GM23338 (cell line): ENCODE measurements around the gene CNTNAP4. TPM values are rescaled to one million over a fixed set of nuclear protein-coding genes. Genes with fewer than 3 reads are reported as not detected.

Source experiments
- ATAC-seq: fragments of 200-7000 bp; cut with Tn5 transposase; 3 replicates; pipeline ENCODE4 v1.9.1; 2020
- DNase-seq: peaks from one replicate; pipeline ENCODE4 v3.0.0-alpha.2; 2015; ENCODE audit warnings: low spot score
- H2AFZ ChIP-seq: fragments of 200-600 bp; sonication (generic); 2 replicates; pipeline ENCODE4 v1.8.0; 2016; ENCODE audit warnings: antibody characterized with exemption, mild to moderate bottlenecking, moderate library complexity
- H3F3A ChIP-seq: fragments of 200-600 bp; sonication (generic); replicated peaks from 2 replicates; pipeline ENCODE4 v1.8.0; 2017; ENCODE audit warnings: antibody characterized with exemption, mixed run types, low read depth
- H3K27ac ChIP-seq: fragments of 200-600 bp; sonication (generic); 2 replicates; pipeline ENCODE4 v1.6.1; 2016; ENCODE audit warnings: low read depth
- H3K27me3 ChIP-seq: fragments of 200-600 bp; sonication (generic); 2 replicates; pipeline ENCODE4 v1.8.0; 2016; ENCODE audit warnings: mild to moderate bottlenecking, mixed run types, moderate library complexity; ENCODE audit not compliant: insufficient read depth
- H3K36me3 ChIP-seq: fragments of 200-600 bp; sonication (generic); 2 replicates; pipeline ENCODE4 v1.8.0; 2016; ENCODE audit warnings: mild to moderate bottlenecking; ENCODE audit not compliant: insufficient read depth
- H3K4me1 ChIP-seq: fragments of 200-600 bp; sonication (generic); 2 replicates; pipeline ENCODE4 v1.8.0; 2016; ENCODE audit warnings: mild to moderate bottlenecking, moderate library complexity; ENCODE audit not compliant: insufficient read depth
- H3K4me2 ChIP-seq: fragments of 200-600 bp; sonication (generic); 2 replicates; pipeline ENCODE4 v1.7.1; 2017; ENCODE audit warnings: mixed run types
- H3K4me3 ChIP-seq: fragments of 200-600 bp; sonication (generic); 2 replicates; pipeline ENCODE4 v1.6.1; 2016; ENCODE audit warnings: mixed run types
- H3K79me2 ChIP-seq: fragments of 200-600 bp; sonication (generic); replicated peaks from 2 replicates; pipeline ENCODE4 v1.8.0; 2017; ENCODE audit warnings: mild to moderate bottlenecking; ENCODE audit not compliant: insufficient read depth
- H3K9me2 ChIP-seq: fragments of 200-600 bp; sonication (generic); 2 replicates; pipeline ENCODE4 v1.8.0; 2017; ENCODE audit not compliant: insufficient read depth
- H4K20me1 ChIP-seq: fragments of 200-600 bp; sonication (generic); replicated peaks from 2 replicates; pipeline ENCODE4 v1.8.0; 2017; ENCODE audit warnings: mild to moderate bottlenecking; ENCODE audit not compliant: insufficient read depth
- H3K27ac Mint-ChIP-seq: 2 replicates; pipeline ENCODE4 v1.8.0; 2020; ENCODE audit warnings: inconsistent platforms, mild to moderate bottlenecking, moderate library complexity, mixed read lengths
- H3K27me3 Mint-ChIP-seq: 3 replicates; pipeline ENCODE4 v1.8.0; 2022; ENCODE audit warnings: low read depth, mild to moderate bottlenecking, moderate library complexity, mixed read lengths, inconsistent platforms; ENCODE audit not compliant: insufficient read depth, poor library complexity
- H3K36me3 Mint-ChIP-seq: 3 replicates; pipeline ENCODE4 v1.8.0; 2021; ENCODE audit warnings: low read depth, mild to moderate bottlenecking, inconsistent platforms, moderate library complexity, mixed read lengths
- H3K4me1 Mint-ChIP-seq: 3 replicates; pipeline ENCODE4 v1.8.0; 2020; ENCODE audit warnings: mild to moderate bottlenecking, inconsistent platforms, mixed read lengths
- H3K4me3 Mint-ChIP-seq: 3 replicates; pipeline ENCODE4 v1.8.0; 2021; ENCODE audit warnings: moderate library complexity, mild to moderate bottlenecking, inconsistent platforms, mixed read lengths
- H3K9me3 Mint-ChIP-seq: 3 replicates; pipeline ENCODE4 v1.8.0; 2020; ENCODE audit warnings: moderate library complexity, mild to moderate bottlenecking, inconsistent platforms, mixed read lengths
- CREB1 ChIP-seq: fragments of 250-450 bp; sonication (Bioruptor Pico); IDR thresholded peaks from 2 replicates; pipeline ENCODE4 v1.5.0; 2020; ENCODE audit warnings: low read depth, mild to moderate bottlenecking, moderate library complexity
- ETS1 ChIP-seq: IDR thresholded peaks from 2 replicates; pipeline ENCODE4 v1.6.1; 2016; ENCODE audit warnings: antibody characterized with exemption
- EZH2 ChIP-seq: fragments of 200-600 bp; sonication (generic); IDR thresholded peaks from one replicate; pipeline ENCODE4 v1.8.0; 2017; ENCODE audit warnings: antibody characterized with exemption, mild to moderate bottlenecking, low read depth; ENCODE audit not compliant: unreplicated experiment
- EZH2phosphoT487 ChIP-seq: fragments of 200-600 bp; sonication (generic); IDR thresholded peaks from one replicate; pipeline ENCODE4 v1.8.1; 2018; ENCODE audit warnings: antibody characterized with exemption; ENCODE audit not compliant: unreplicated experiment
- JUNB ChIP-seq: IDR thresholded peaks from one replicate; pipeline ENCODE4 v1.6.1; 2016; ENCODE audit warnings: antibody characterized with exemption; ENCODE audit not compliant: unreplicated experiment
- NANOG ChIP-seq: IDR thresholded peaks from 2 replicates; pipeline ENCODE4 v1.6.1; 2016; ENCODE audit warnings: antibody characterized with exemption, borderline replicate concordance
- POLR2AphosphoS5 ChIP-seq: IDR thresholded peaks from 2 replicates; pipeline ENCODE4 v1.6.1; 2016; ENCODE audit warnings: antibody characterized with exemption, low read depth
- REST ChIP-seq: IDR thresholded peaks from one replicate; pipeline ENCODE4 v1.6.1; 2018; ENCODE audit warnings: antibody characterized with exemption; ENCODE audit not compliant: unreplicated experiment
- STAT1 ChIP-seq: IDR thresholded peaks from one replicate; pipeline ENCODE4 v1.6.1; 2016; ENCODE audit warnings: antibody characterized with exemption; ENCODE audit not compliant: unreplicated experiment
- ZNF114 ChIP-seq: fragments of 250-450 bp; sonication (Bioruptor Pico); IDR thresholded peaks from 2 replicates; pipeline ENCODE4 v1.5.0; 2020; ENCODE audit warnings: mild to moderate bottlenecking, moderate library complexity
- ZNF331 ChIP-seq: fragments of 250-450 bp; sonication (Bioruptor Pico); IDR thresholded peaks from 2 replicates; pipeline ENCODE4 v1.5.0; 2020; ENCODE audit warnings: low read depth, mild to moderate bottlenecking, moderate library complexity
- ZNF462 ChIP-seq: fragments of 250-450 bp; sonication (Bioruptor Pico); IDR thresholded peaks from 2 replicates; pipeline ENCODE4 v1.5.0; 2020; ENCODE audit warnings: mild to moderate bottlenecking, moderate library complexity
- polyA plus RNA-seq: library from polyadenylated mRNA; unstranded; fragments of >200 nt; fragmentation: Nextera tagmentation; extraction: Ambion mirVana; gene quantifications from 2 replicates; pipeline ENCODE4 v1.2.1, GENCODE V29; 2016
- total RNA-seq: library from RNA; depleted of rRNA; stranded (reverse); fragments of >200 nt; shearing (Covaris generic); gene quantifications from 2 replicates; pipeline ENCODE4 v1.2.3, GENCODE V29; 2014
- TF ChIP-seq, protein P1 (sequence below), 2 experiments: fragments of 200-600 bp in 1 of 2; sonication (generic) in 1 of 2; conservative IDR thresholded peaks; 2 replicates each; pipeline versions ENCODE4 v1.5.1 to v1.6.1; 2016 to 2017; ENCODE audit warnings: antibody characterized with exemption in 2 of 2, low read depth in 2 of 2, mild to moderate bottlenecking in 2 of 2, moderate library complexity in 1 of 2

Gene CNTNAP4
- total and polyA plus RNA-seq, 2 experiments from 2014 or later, result not detected

- TF ChIP-seq, protein P1, sequence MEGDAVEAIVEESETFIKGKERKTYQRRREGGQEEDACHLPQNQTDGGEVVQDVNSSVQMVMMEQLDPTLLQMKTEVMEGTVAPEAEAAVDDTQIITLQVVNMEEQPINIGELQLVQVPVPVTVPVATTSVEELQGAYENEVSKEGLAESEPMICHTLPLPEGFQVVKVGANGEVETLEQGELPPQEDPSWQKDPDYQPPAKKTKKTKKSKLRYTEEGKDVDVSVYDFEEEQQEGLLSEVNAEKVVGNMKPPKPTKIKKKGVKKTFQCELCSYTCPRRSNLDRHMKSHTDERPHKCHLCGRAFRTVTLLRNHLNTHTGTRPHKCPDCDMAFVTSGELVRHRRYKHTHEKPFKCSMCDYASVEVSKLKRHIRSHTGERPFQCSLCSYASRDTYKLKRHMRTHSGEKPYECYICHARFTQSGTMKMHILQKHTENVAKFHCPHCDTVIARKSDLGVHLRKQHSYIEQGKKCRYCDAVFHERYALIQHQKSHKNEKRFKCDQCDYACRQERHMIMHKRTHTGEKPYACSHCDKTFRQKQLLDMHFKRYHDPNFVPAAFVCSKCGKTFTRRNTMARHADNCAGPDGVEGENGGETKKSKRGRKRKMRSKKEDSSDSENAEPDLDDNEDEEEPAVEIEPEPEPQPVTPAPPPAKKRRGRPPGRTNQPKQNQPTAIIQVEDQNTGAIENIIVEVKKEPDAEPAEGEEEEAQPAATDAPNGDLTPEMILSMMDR (conservative IDR thresholded peaks at IDR 0.05; ENCODE audit: low read depth in 2 of 2), result no peak
These were observed 15.0 kb downstream of the CNTNAP4 start (continued) for GRCh38 chr16:76292218-76292617.

DNA sequence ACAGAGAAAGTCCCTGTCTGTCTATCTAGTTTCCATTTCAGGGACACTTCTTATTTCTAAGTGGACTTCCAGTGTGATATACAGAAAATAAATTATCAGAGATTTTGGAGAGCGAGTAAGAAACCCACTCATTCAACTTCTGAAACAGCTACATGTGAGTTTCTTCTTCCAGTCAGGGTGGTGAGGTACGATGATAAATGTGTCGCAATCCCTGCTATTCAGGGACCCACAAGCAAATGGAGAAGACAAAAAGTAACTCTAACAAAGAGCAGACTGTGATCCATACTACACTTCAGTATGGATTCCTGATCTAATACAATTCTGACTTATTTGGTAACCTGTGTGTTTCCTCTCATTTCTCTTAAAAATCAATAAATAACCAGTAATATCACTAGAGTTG lies 16.8 kb downstream of the CNTNAP4 start:
- H3K36me3 Mint-ChIP-seq, result peaks cover 3% of the 10 kb centered on the region; the same call in 2 of the 3 replicates
- Histone ChIP-seq H4K20me1 (no peaks in the 10 kb centered on the region), H3F3A (no peaks in the 10 kb centered on the region), H3K4me2 (no peak overlapping the region), H3K27ac (no peak overlapping the region), H3K27me3 (no peaks in the 10 kb centered on the region), H3K4me1 (no peaks in the 10 kb centered on the region), H3K36me3 (no peaks in the 10 kb centered on the region), H3K4me3 (no peak overlapping the region), H3K9me2 (no peaks in the 10 kb centered on the region), H2AFZ (no peak overlapping the region), H3K79me2 (no peaks in the 10 kb centered on the region)
- peaks cover 78% of the 10 kb centered on the region for H3K9me3 Mint-ChIP-seq
- ATAC-seq (no peak), DNase-seq (no peak)
- H3K27me3 Mint-ChIP-seq, result no peaks in the 10 kb centered on the region
- no peak for TF ChIP-seq NANOG
- TF ChIP-seq CREB1 (CRISPR knock-in tag), result no peak
- no peak for TF ChIP-seq EZH2
- no peak for TF ChIP-seq ETS1
- no peak for TF ChIP-seq JUNB
- TF ChIP-seq ZNF331, result no peak
- no peak for TF ChIP-seq REST
- TF ChIP-seq STAT1, result no peak
- no peak for TF ChIP-seq ZNF462
- TF ChIP-seq EZH2phosphoT487, result no peak
- no peak for TF ChIP-seq POLR2AphosphoS5
- TF ChIP-seq ZNF114 (CRISPR knock-in tag), result no peak
- H3K4me1 Mint-ChIP-seq, result no peaks in the 10 kb centered on the region
- H3K27ac Mint-ChIP-seq, result no peak overlapping the region
- H3K4me3 Mint-ChIP-seq, result no peak overlapping the region
